ENCODE data around the gene DEFB112. TPM values are rescaled to one million over a fixed set of nuclear protein-coding genes. Genes with fewer than 3 reads are reported as not detected.

Gene DEFB112
- total RNA-seq, 1 donor from 2014 or later, result not detected

GRCh38 chr6:50076431-50076830 lies 26.7 kb upstream of the DEFB112 start:
- H3K27me3 Mint-ChIP-seq (ENCODE audit: low read depth), result peaks cover 15% of the 10 kb centered on the region
- no peak for DNase-seq (ENCODE audit: low spot score)
- no peak for TF ChIP-seq CTCF (IDR thresholded peaks at IDR 0.05)
- H3K9me3 Mint-ChIP-seq (ENCODE audit: low read depth), result peaks cover 4% of the 10 kb centered on the region
- H3K4me1 Mint-ChIP-seq (ENCODE audit: low read depth), result no peaks in the 10 kb centered on the region
- H3K4me3 Mint-ChIP-seq (ENCODE audit: unreplicated experiment), result no peak overlapping the region
- H3K36me3 Mint-ChIP-seq (ENCODE audit: low read depth), result no peaks in the 10 kb centered on the region
- no peak overlapping the region for H3K27ac Mint-ChIP-seq (ENCODE audit: unreplicated experiment)

- H3K27me3 Mint-ChIP-seq (ENCODE audit: low read depth), result peaks cover 18% of the 10 kb centered on the region
- H3K4me3 Mint-ChIP-seq (ENCODE audit: unreplicated experiment), result no peak overlapping the region
- no peak for DNase-seq (ENCODE audit: low spot score)
- no peak for TF ChIP-seq CTCF (IDR thresholded peaks at IDR 0.05)
- H3K36me3 Mint-ChIP-seq (ENCODE audit: low read depth), result no peaks in the 10 kb centered on the region
- no peaks in the 10 kb centered on the region for H3K4me1 Mint-ChIP-seq (ENCODE audit: low read depth)
- no peak overlapping the region for H3K27ac Mint-ChIP-seq (ENCODE audit: unreplicated experiment)
- no peaks in the 10 kb centered on the region for H3K9me3 Mint-ChIP-seq (ENCODE audit: low read depth)
These were observed 22.2 kb upstream of the DEFB112 start for GRCh38 chr6:50071921-50072320.

- Mint-ChIP-seq H3K9me3 (ENCODE audit: low read depth) (no peaks in the 10 kb centered on the region), H3K4me3 (ENCODE audit: unreplicated experiment) (no peak overlapping the region), H3K36me3 (ENCODE audit: low read depth) (no peaks in the 10 kb centered on the region), H3K27me3 (ENCODE audit: low read depth) (peaks cover 17% of the 10 kb centered on the region), H3K4me1 (ENCODE audit: low read depth) (no peaks in the 10 kb centered on the region), H3K27ac (ENCODE audit: unreplicated experiment) (no peak overlapping the region)
- TF ChIP-seq CTCF (IDR thresholded peaks at IDR 0.05), result no peak
- no peak for DNase-seq (ENCODE audit: low spot score)
These were observed 20.4 kb upstream of the DEFB112 start for GRCh38 chr6:50070101-50070500.

- Mint-ChIP-seq H3K4me3 (ENCODE audit: unreplicated experiment) (no peak overlapping the region), H3K27me3 (ENCODE audit: low read depth) (peaks cover 21% of the 10 kb centered on the region), H3K9me3 (ENCODE audit: low read depth) (peaks cover 5% of the 10 kb centered on the region), H3K4me1 (ENCODE audit: low read depth) (no peaks in the 10 kb centered on the region), H3K36me3 (ENCODE audit: low read depth) (no peaks in the 10 kb centered on the region), H3K27ac (ENCODE audit: unreplicated experiment) (no peak overlapping the region)
- TF ChIP-seq CTCF (IDR thresholded peaks at IDR 0.05), result peak; percentile 47
- no peak for DNase-seq (ENCODE audit: low spot score)
These were observed 12.3 kb upstream of the DEFB112 start for GRCh38 chr6:50062051-50062450.

GRCh38 chr6:50056242-50056641 lies 6.5 kb upstream of the DEFB112 start:
- Mint-ChIP-seq H3K9me3 (ENCODE audit: low read depth) (no peaks in the 10 kb centered on the region), H3K27me3 (ENCODE audit: low read depth) (peaks cover 23% of the 10 kb centered on the region), H3K27ac (ENCODE audit: unreplicated experiment) (no peak overlapping the region), H3K4me3 (ENCODE audit: unreplicated experiment) (no peak overlapping the region), H3K4me1 (ENCODE audit: low read depth) (no peaks in the 10 kb centered on the region), H3K36me3 (ENCODE audit: low read depth) (no peaks in the 10 kb centered on the region)
- no peak for DNase-seq (ENCODE audit: low spot score)
- TF ChIP-seq CTCF (IDR thresholded peaks at IDR 0.05), result no peak
